ENCODE results near the gene TRMT44.

Gene TRMT44

DNA sequence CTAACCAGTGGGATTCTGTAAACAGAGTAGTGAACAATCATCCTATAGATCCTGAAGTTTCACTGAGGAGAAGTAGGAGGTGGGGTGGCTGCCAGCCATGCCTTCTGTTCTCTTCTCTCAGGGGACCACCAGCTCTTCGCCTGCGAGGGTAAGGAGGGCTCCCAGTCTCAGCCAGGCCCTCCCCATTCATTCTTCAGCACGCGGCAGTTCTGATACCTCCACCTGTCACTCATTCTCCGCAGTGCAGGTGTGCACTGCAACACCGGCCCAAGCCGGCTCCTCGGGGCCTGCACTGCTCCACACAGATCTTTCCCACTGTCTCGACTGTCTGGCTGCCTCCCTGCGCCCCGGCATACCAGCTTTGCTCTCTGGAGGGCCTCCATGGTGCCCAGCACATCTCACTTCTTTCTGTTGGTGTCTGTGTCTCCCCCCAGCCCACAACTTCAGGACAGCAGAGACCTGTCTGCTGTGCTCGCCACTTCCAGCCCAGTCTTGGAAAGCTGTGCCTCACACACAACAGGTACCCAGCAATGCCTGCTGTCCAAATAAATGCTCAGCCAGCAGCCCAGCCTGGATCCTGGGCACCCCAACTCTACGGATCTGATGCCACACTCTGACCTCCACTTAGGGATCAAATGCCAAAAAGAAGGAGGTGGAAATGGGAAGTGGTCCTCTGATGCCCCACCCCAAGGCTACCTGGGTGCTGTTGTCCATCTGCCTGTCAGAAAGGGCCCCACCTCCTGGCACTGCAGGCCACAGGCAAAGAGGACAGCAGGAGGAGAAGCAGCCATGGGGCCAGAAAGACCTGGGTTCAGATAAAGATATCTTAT, 29.0 kb upstream of the TRMT44 start:
- Histone ChIP-seq H3K27ac (ENCODE audit: low read length) (no peak overlapping the region), H3K36me3 (ENCODE audit: insufficient read depth, low read length) (peaks cover 28% of the 10 kb centered on the region), H3K4me3 (ENCODE audit: low read depth in 1 of 2, low read length in 2 of 2) (no peak overlapping the region), H3K4me2 (ENCODE audit: insufficient read depth, low read length) (no peak overlapping the region), H2AFZ (ENCODE audit: low read depth, low read length) (no peak overlapping the region), H4K20me1 (ENCODE audit: insufficient read depth, low read length) (peaks cover 7% of the 10 kb centered on the region; the same call in 1 of the 2 replicates), H3K9me3 (ENCODE audit: insufficient read depth, low read length, severe bottlenecking) (no peaks in the 10 kb centered on the region), H3K27me3 (ENCODE audit: insufficient read depth, low read length, poor library complexity) (no peaks in the 10 kb centered on the region), H3K9ac (ENCODE audit: low read depth, low read length) (no peak overlapping the region), H3K79me2 (ENCODE audit: insufficient read depth, low read length) (no peaks in the 10 kb centered on the region), H3K4me1 (ENCODE audit: insufficient read depth, low read length) (no peaks in the 10 kb centered on the region)
- DNase-seq, result no peak
- no peak for ATAC-seq (ENCODE audit: insufficient read depth, low read depth)
- TF ChIP-seq EZH2 (IDR thresholded peaks at IDR 0.05; ENCODE audit: borderline replicate concordance, low read depth, low read length, severe bottlenecking), result no peak
- TF ChIP-seq, protein P1, sequence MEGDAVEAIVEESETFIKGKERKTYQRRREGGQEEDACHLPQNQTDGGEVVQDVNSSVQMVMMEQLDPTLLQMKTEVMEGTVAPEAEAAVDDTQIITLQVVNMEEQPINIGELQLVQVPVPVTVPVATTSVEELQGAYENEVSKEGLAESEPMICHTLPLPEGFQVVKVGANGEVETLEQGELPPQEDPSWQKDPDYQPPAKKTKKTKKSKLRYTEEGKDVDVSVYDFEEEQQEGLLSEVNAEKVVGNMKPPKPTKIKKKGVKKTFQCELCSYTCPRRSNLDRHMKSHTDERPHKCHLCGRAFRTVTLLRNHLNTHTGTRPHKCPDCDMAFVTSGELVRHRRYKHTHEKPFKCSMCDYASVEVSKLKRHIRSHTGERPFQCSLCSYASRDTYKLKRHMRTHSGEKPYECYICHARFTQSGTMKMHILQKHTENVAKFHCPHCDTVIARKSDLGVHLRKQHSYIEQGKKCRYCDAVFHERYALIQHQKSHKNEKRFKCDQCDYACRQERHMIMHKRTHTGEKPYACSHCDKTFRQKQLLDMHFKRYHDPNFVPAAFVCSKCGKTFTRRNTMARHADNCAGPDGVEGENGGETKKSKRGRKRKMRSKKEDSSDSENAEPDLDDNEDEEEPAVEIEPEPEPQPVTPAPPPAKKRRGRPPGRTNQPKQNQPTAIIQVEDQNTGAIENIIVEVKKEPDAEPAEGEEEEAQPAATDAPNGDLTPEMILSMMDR (IDR thresholded peaks at IDR 0.05; ENCODE audit: borderline replicate concordance, extremely low read depth, low read length, poor library complexity, severe bottlenecking), result no peak

DNA sequence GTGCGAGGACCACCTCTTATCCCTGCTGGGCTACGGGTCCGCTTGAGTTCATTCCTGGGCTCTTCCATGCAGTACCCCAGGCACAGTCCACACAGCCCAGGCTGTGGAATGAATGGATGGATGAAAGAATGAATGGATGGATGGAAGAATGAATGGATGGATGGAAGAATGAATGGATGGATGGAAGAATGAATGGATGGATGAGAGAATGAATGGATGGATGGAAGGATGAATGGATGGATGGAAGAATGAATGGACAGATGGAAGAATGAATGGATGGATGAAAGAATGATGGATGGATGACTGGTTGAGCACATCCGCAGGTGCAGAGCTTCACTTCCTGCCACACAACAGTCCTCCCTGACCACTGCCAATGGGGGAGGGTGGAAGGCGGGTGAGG, 28.3 kb upstream of the TRMT44 start:
- no peak overlapping the region for H3K27ac ChIP-seq (ENCODE audit: low read length)
- H3K4me2 ChIP-seq (ENCODE audit: insufficient read depth, low read length), result no peak overlapping the region
- H3K9me3 ChIP-seq (ENCODE audit: insufficient read depth, low read length, severe bottlenecking), result no peaks in the 10 kb centered on the region
- no peaks in the 10 kb centered on the region for H3K27me3 ChIP-seq (ENCODE audit: insufficient read depth, low read length, poor library complexity)
- H3K36me3 ChIP-seq (ENCODE audit: insufficient read depth, low read length), result peaks cover 27% of the 10 kb centered on the region
- peaks cover 10% of the 10 kb centered on the region; the same call in 1 of the 2 replicates for H4K20me1 ChIP-seq (ENCODE audit: insufficient read depth, low read length)
- TF ChIP-seq EZH2 (IDR thresholded peaks at IDR 0.05; ENCODE audit: borderline replicate concordance, low read depth, low read length, severe bottlenecking), result no peak
- TF ChIP-seq, protein P1 (IDR thresholded peaks at IDR 0.05; ENCODE audit: borderline replicate concordance, extremely low read depth, low read length, poor library complexity, severe bottlenecking), result no peak
- H3K4me1 ChIP-seq (ENCODE audit: insufficient read depth, low read length), result no peaks in the 10 kb centered on the region
- H2AFZ ChIP-seq (ENCODE audit: low read depth, low read length), result no peak overlapping the region
- H3K4me3 ChIP-seq (ENCODE audit: low read depth in 1 of 2, low read length in 2 of 2), result no peak overlapping the region
- no peak overlapping the region for H3K9ac ChIP-seq (ENCODE audit: low read depth, low read length)
- no peaks in the 10 kb centered on the region for H3K79me2 ChIP-seq (ENCODE audit: insufficient read depth, low read length)
- ATAC-seq (ENCODE audit: insufficient read depth, low read depth) (no peak), DNase-seq (no peak)

DNA sequence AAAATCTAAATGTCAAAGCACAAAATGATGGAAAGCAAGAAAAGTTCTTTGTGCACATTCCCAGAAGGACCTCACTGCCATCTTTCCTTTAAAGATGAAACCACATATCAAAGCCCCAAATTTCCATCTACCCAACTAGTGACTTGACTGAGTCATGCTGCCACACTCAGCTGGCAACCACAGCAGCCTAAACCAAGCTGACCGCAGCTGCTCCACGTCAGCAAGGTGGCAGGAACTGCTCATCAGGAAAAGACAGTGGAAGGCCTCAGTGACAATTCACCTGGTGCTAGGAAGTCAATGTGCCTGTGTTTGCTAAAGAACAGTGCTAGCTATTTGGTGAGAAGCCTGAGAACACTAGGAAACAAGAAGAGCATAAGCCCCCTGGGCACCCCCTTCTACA, 26.2 kb upstream of the TRMT44 start:
- no peak overlapping the region for H3K27ac ChIP-seq (ENCODE audit: low read length)
- DNase-seq (peak; percentile 26), ATAC-seq (ENCODE audit: insufficient read depth, low read depth) (no peak)
- H3K4me3 ChIP-seq (ENCODE audit: low read depth in 1 of 2, low read length in 2 of 2), result no peak overlapping the region
- no peak overlapping the region for H2AFZ ChIP-seq (ENCODE audit: low read depth, low read length)
- peaks cover 22% of the 10 kb centered on the region for H3K36me3 ChIP-seq (ENCODE audit: insufficient read depth, low read length)
- H3K27me3 ChIP-seq (ENCODE audit: insufficient read depth, low read length, poor library complexity), result no peaks in the 10 kb centered on the region
- H4K20me1 ChIP-seq (ENCODE audit: insufficient read depth, low read length), result peaks cover 11% of the 10 kb centered on the region; the same call in 1 of the 2 replicates
- no peaks in the 10 kb centered on the region for H3K4me1 ChIP-seq (ENCODE audit: insufficient read depth, low read length)
- no peak for TF ChIP-seq EZH2 (IDR thresholded peaks at IDR 0.05; ENCODE audit: borderline replicate concordance, low read depth, low read length, severe bottlenecking)
- H3K9ac ChIP-seq (ENCODE audit: low read depth, low read length), result no peak overlapping the region
- H3K4me2 ChIP-seq (ENCODE audit: insufficient read depth, low read length), result no peak overlapping the region
- H3K9me3 ChIP-seq (ENCODE audit: insufficient read depth, low read length, severe bottlenecking), result no peaks in the 10 kb centered on the region
- H3K79me2 ChIP-seq (ENCODE audit: insufficient read depth, low read length), result no peaks in the 10 kb centered on the region

DNA sequence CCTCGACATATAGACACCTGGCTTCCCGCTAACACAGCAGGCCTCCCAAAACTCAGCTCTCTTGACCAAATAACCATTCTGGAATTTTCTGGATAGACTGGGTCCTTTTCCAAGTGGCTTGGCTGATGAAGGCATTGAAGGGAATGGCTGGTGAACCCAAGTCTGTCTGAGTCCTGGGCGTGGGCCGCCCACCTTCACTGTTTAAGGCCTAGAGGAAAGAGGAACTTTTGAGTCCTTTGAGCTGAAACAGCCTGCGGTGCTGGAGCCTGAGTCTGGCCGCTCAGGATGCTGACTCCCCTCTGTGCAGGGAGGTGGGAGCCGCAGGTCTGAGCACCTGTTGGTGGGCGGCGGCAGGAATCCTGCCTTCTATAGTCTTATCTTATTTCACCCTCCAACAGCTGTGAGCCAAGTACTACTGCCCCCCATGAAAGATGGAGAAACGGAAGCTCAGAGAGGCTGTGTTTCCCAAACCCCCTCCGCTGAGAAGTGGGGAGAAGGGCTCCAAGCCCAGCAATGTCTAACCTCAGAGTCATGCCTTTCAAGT, 23.4 kb upstream of the TRMT44 start:
- DNase-seq (no peak), ATAC-seq (ENCODE audit: insufficient read depth, low read depth) (no peak)
- Histone ChIP-seq H3K4me2 (ENCODE audit: insufficient read depth, low read length) (no peak overlapping the region), H3K4me3 (ENCODE audit: low read depth in 1 of 2, low read length in 2 of 2) (no peak overlapping the region), H3K27ac (ENCODE audit: low read length) (no peak overlapping the region), H3K79me2 (ENCODE audit: insufficient read depth, low read length) (no peaks in the 10 kb centered on the region), H3K9ac (ENCODE audit: low read depth, low read length) (no peak overlapping the region), H3K4me1 (ENCODE audit: insufficient read depth, low read length) (no peaks in the 10 kb centered on the region), H3K9me3 (ENCODE audit: insufficient read depth, low read length, severe bottlenecking) (no peaks in the 10 kb centered on the region), H2AFZ (ENCODE audit: low read depth, low read length) (no peak overlapping the region), H4K20me1 (ENCODE audit: insufficient read depth, low read length) (peaks cover 11% of the 10 kb centered on the region; the same call in 1 of the 2 replicates), H3K27me3 (ENCODE audit: insufficient read depth, low read length, poor library complexity) (no peaks in the 10 kb centered on the region), H3K36me3 (ENCODE audit: insufficient read depth, low read length) (peaks cover 22% of the 10 kb centered on the region)
- no peak for TF ChIP-seq EZH2 (IDR thresholded peaks at IDR 0.05; ENCODE audit: borderline replicate concordance, low read depth, low read length, severe bottlenecking)
- TF ChIP-seq, protein P1 (IDR thresholded peaks at IDR 0.05; ENCODE audit: borderline replicate concordance, extremely low read depth, low read length, poor library complexity, severe bottlenecking), result no peak
